HS-5 (cell line): ENCODE data around the gene ANGPTL4.
A peak's percentile ranks its signal among the peaks of the same experiment; 100 is the strongest.

ENCODE experiments used
- DNase-seq: peaks from one replicate; pipeline ENCODE4 v3.0.0-alpha.2; 2012; ENCODE audit warnings: low read depth

The ANGPTL4 gene

DNA sequence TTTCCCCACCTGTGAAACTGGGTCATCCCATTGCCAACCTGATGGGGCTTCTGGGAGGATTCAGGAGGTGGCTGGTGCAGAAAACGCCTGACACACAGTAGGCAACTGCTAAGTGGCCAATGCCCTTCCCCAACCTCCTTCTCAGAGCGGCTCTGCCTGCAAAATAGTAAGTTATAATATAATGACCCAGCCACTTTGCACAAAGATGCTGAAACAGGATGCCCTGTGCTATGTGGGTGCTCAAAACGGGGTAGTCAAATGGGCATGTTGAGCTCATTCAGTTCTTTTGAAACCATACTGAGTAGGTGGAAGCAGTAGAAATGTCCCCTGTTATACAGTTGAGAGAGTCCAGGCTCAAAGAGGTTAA, 49.7 kb downstream of the ANGPTL4 start:
- DNase-seq: no peak

DNA sequence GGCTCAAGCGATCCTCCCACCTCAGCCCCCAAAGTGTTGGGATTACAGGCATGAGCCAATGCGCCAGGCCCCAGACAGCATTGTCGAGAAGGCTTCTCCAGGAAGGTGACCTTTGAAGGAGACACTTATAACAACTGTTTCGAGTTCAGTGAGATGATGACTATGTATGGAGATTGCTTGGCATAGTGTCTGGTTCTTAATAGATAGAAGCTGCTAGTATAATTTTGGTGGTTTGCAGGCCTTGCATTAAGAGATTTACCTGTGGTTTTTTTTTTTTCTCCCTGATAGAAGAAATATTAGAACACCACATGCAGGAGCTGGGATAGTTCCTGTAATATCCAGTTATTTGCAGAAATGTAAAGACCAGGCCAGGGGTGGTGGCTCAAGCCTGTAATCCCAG, 52.8 kb downstream of the ANGPTL4 start:
- DNase-seq: no peak

DNA sequence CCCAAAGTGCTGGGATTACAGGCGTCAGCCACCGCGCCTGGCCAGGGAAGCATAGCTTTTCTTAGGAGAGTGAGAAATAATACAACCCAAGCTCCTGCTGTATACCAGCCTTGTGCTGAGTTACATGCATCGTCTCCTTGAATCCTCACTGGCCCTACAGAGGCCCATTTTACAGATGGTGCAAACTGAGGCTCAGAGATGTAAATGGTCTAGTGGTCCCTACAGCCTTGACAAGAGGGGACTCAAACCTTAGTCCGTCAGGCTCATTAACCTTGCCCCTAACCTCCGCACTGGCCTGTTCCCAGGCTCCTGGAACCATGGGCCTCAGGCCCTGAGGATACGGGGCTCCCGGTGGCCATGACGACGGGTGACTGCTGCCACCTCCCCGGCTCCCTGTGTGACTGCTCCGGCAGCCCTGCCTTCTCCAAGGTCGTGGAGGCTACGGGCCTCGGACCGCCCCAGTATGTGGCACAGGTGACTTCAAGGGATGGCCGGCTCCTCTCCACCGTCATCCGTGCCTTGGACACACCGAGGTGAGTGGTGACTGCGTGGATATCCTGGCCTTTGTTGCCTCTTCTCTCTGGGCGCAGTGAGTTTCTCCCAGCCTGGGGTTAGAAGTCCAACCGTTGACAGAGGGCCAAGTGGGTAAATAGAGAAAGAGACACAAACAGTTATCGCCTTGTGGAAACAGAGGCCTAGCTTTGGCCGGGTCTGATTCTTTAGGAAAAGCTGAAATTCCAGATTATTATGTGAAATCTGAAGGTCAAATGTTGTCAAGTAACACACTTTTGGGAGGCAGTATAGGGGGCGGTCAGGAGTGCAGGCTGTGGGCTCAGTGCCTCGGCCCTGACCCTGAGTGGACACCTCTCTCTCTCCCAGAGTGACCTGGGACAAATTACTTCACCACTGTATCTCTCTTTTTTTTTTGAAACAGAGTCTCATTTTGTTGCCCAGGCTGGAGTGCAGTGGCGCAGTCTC, 57.8 kb downstream of the ANGPTL4 start:
- no peak for DNase-seq

- DNase-seq: peak; percentile 92
These were observed 59.9 kb downstream of the ANGPTL4 start for GRCh38 chr19:8423817-8424223.
